Subcutaneous abdominal adipose tissue (tissue), 5 donors: ENCODE data around the gene PCBD2.

ENCODE experiments used
- H3K27ac ChIP-seq: one replicate; pipeline ENCODE4 v1.7.0; 2013; ENCODE audit warnings: low read depth, mild to moderate bottlenecking, inconsistent platforms, low read length, moderate library complexity
- H3K27me3 ChIP-seq, 5 donors: one replicate each; pipeline ENCODE4 v1.7.0; 2013; ENCODE audit warnings: low read length in 5 of 5, inconsistent platforms in 1 of 5; ENCODE audit not compliant: control insufficient read depth in 5 of 5, insufficient read depth in 4 of 5
- H3K36me3 ChIP-seq, 5 donors: one replicate each; pipeline ENCODE4 v1.7.0; 2013; ENCODE audit warnings: low read length in 5 of 5; ENCODE audit not compliant: control insufficient read depth in 5 of 5, insufficient read depth in 5 of 5
- H3K4me1 ChIP-seq, 5 donors: one replicate each; pipeline ENCODE4 v1.7.0; 2013; ENCODE audit warnings: low read length in 5 of 5, mild to moderate bottlenecking in 3 of 5, moderate library complexity in 1 of 5; ENCODE audit not compliant: control insufficient read depth in 5 of 5, insufficient read depth in 5 of 5
- H3K4me3 ChIP-seq, 5 donors: one replicate each; pipeline ENCODE4 v1.7.0; 2013; ENCODE audit warnings: low read length in 5 of 5, low read depth in 1 of 5
- H3K9ac ChIP-seq, 5 donors: one replicate each; pipeline ENCODE4 v1.7.0; 2013; ENCODE audit warnings: low read length in 5 of 5, mild to moderate bottlenecking in 4 of 5, moderate library complexity in 3 of 5
- H3K9me3 ChIP-seq, 5 donors: one replicate each; pipeline ENCODE4 v1.7.0; 2013; ENCODE audit warnings: low read length in 5 of 5; ENCODE audit not compliant: control insufficient read depth in 5 of 5
- donor health status: healthy.
- donor health status: healthy.
- donor health status: healthy.
- donor health status: healthy.
- donor health status: healthy.

PCBD2 gene

GRCh38 chr5:135010502-135011354, 105.8 kb downstream of the PCBD2 start:
- Histone ChIP-seq H3K4me3 (no peak overlapping the region), H3K4me1 (peaks cover 1 to 21% (median 10%) of the 10 kb centered on the region in 5 donors), H3K27me3 (no peaks in the 10 kb centered on the region), H3K27ac (no peak overlapping the region), H3K9me3 (no peaks in the 10 kb centered on the region), H3K9ac (no peak overlapping the region), H3K36me3 (no peaks in the 10 kb centered on the region)

DNA sequence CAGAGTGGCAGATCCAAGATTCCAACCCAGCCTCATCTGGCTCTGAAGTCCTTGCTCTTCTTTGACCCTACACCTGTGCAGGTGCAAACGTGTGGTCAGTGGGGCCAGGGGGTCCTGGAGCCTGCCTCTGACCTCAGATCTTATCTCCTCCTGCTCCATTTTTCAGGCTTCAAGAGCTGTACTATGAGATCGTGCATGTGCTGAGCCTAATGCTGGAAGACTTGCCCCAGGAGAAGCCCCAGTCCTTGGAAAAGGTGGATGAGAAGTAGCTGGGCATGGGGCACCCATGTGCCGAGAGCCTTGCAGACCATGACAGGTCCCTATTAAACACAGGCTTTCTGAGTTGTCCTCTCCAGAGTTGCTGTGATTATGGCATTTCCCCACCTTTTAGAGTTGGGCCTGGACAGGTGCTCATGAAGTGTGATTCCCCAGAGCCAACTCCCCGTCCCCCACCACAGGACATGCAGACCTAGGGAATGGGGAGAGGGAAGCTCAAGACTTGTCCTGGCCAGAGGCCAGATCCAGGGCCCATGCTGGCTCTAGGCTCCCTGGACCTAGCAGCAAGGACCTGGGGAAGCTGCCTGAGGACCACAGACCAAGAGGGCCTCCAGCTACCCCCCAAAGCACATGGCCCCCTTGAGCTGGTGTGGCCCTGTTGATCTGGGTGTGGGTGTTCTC, 106.6 kb downstream of the PCBD2 start:
- H3K36me3 ChIP-seq: no peaks in the 10 kb centered on the region
- H3K4me1 ChIP-seq: peaks cover 1 to 21% (median 10%) of the 10 kb centered on the region in 5 donors
- no peak overlapping the region for H3K4me3 ChIP-seq
- no peak overlapping the region for H3K27ac ChIP-seq
- H3K9ac ChIP-seq: no peak overlapping the region
- no peaks in the 10 kb centered on the region for H3K27me3 ChIP-seq
- no peaks in the 10 kb centered on the region for H3K9me3 ChIP-seq

DNA sequence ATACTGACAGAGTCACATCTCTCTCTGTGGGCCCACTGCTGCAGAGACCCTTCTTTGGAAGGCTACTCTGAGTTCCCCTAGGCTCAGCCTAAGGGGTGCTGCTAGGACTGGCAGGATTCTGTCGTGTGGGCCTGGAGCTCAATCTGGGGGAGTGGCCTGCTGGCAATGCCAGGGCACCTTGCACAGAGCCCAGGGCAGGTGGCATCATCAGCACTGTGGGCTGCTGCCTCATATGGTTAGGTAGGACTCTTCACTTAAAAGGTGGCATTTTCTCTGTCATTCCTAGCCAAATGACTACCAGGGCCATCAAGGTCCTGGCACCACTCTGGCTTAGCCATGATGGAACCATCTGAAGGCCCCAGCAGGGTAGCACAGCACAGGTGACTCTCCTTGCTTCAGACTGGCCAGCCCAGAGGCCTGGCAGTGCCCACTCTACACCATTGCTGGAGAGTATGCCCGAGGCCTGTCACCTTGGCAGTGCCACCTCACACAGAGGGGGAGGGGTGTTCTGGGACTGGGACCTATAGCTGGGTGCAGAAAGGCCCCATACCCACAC, 107.2 kb downstream of the PCBD2 start:
- H3K4me3 ChIP-seq: no peak overlapping the region
- no peak overlapping the region for H3K27ac ChIP-seq
- H3K36me3 ChIP-seq: no peaks in the 10 kb centered on the region
- no peak overlapping the region for H3K9ac ChIP-seq
- H3K4me1 ChIP-seq: peaks cover 1 to 21% (median 10%) of the 10 kb centered on the region in 5 donors
- no peaks in the 10 kb centered on the region for H3K9me3 ChIP-seq
- no peaks in the 10 kb centered on the region for H3K27me3 ChIP-seq
